Upper lobe of right lung (tissue), 1 donor: ENCODE results near the gene MXD4. TPM values are rescaled to one million over a fixed set of nuclear protein-coding genes. Genes with fewer than 3 reads are reported as not detected.

Experiments used
- ATAC-seq: fragments of 200-7000 bp; cut with Tn5 transposase; one replicate; pipeline ENCODE4 v1.9.1; 2020; ENCODE audit warnings: mild to moderate bottlenecking, moderate library complexity
- DNase-seq: peaks from one replicate; pipeline ENCODE4 v3.0.0-alpha.2; 2020
- H3K27ac ChIP-seq: fragments of 200-600 bp; one replicate; pipeline ENCODE4 v1.8.0; 2022
- H3K27me3 ChIP-seq: fragments of 200-600 bp; one replicate; pipeline ENCODE4 v1.8.0; 2022; ENCODE audit warnings: mild to moderate bottlenecking
- H3K36me3 ChIP-seq: fragments of 200-600 bp; one replicate; pipeline ENCODE4 v1.8.0; 2022
- H3K4me1 ChIP-seq: fragments of 200-600 bp; one replicate; pipeline ENCODE4 v1.8.0; 2022
- H3K4me3 ChIP-seq: fragments of 200-600 bp; one replicate; pipeline ENCODE4 v1.8.0; 2022; ENCODE audit warnings: mild to moderate bottlenecking
- H3K9me3 ChIP-seq: fragments of 200-600 bp; one replicate; pipeline ENCODE4 v1.8.0; 2022
- intact Hi-C: fragments of 100-400 bp; cut with DNase I; formaldehyde crosslinking; loops from one replicate; pipeline ENCODE4 v1.11.0; 2022
- total RNA-seq: library from RNA; stranded (reverse); fragmentation: NEBNext Ultra II Directional; extraction: Animal tissue kit (Norgen Biotek cat#: 25700); gene quantifications from one replicate; pipeline ENCODE4 v1.2.1, GENCODE V29; 2021
- TF ChIP-seq, protein P1 (sequence below): fragments of 200-600 bp; IDR thresholded peaks from one replicate; pipeline ENCODE4 v1.8.0; 2022; ENCODE audit warnings: antibody characterized with exemption
- donor health status: DM: no; HTN: yes; CAD: no; lungs with severe emphysema.

MXD4 gene
- total RNA-seq, 1 donor from 2014 or later = 72.7 TPM

GRCh38 chr4:2271279-2272025, 9.5 kb upstream of the MXD4 start:
- intact Hi-C loops = no loop called here
- H3K27ac ChIP-seq = no peak overlapping the region
- DNase-seq = no peak

GRCh38 chr4:2270341-2271165, 8.6 kb upstream of the MXD4 start:
- TF ChIP-seq, protein P1, sequence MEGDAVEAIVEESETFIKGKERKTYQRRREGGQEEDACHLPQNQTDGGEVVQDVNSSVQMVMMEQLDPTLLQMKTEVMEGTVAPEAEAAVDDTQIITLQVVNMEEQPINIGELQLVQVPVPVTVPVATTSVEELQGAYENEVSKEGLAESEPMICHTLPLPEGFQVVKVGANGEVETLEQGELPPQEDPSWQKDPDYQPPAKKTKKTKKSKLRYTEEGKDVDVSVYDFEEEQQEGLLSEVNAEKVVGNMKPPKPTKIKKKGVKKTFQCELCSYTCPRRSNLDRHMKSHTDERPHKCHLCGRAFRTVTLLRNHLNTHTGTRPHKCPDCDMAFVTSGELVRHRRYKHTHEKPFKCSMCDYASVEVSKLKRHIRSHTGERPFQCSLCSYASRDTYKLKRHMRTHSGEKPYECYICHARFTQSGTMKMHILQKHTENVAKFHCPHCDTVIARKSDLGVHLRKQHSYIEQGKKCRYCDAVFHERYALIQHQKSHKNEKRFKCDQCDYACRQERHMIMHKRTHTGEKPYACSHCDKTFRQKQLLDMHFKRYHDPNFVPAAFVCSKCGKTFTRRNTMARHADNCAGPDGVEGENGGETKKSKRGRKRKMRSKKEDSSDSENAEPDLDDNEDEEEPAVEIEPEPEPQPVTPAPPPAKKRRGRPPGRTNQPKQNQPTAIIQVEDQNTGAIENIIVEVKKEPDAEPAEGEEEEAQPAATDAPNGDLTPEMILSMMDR = no peak
- Histone ChIP-seq H3K4me3 (no peak overlapping the region), H3K27ac (no peak overlapping the region), H3K27me3 (no peaks in the 10 kb centered on the region), H3K36me3 (no peaks in the 10 kb centered on the region), H3K9me3 (no peaks in the 10 kb centered on the region), H3K4me1 (peaks cover 13% of the 10 kb centered on the region)
- intact Hi-C loops = no loop called here
- ATAC-seq (no peak), DNase-seq (no peak)

More at GRCh38 chr4:2271279-2272025, 9.5 kb upstream of the MXD4 start:
- H3K4me3 ChIP-seq = no peak overlapping the region
- H3K36me3 ChIP-seq = no peaks in the 10 kb centered on the region
- H3K27me3 ChIP-seq = no peaks in the 10 kb centered on the region
- H3K9me3 ChIP-seq = no peaks in the 10 kb centered on the region
- no peak for ATAC-seq
- peaks cover 4% of the 10 kb centered on the region for H3K4me1 ChIP-seq
- TF ChIP-seq, protein P1 = no peak

- no peak for DNase-seq
- no peaks in the 10 kb centered on the region for H3K9me3 ChIP-seq
- peaks cover 18% of the 10 kb centered on the region for H3K4me1 ChIP-seq
- no peaks in the 10 kb centered on the region for H3K36me3 ChIP-seq
- intact Hi-C loops = no loop called here
- no peaks in the 10 kb centered on the region for H3K27me3 ChIP-seq
- ATAC-seq = no peak
- no peak overlapping the region for H3K4me3 ChIP-seq
- no peak overlapping the region for H3K27ac ChIP-seq
- TF ChIP-seq, protein P1 = no peak
Observed at GRCh38 chr4:2269618-2270163, 7.8 kb upstream of the MXD4 start.

DNA sequence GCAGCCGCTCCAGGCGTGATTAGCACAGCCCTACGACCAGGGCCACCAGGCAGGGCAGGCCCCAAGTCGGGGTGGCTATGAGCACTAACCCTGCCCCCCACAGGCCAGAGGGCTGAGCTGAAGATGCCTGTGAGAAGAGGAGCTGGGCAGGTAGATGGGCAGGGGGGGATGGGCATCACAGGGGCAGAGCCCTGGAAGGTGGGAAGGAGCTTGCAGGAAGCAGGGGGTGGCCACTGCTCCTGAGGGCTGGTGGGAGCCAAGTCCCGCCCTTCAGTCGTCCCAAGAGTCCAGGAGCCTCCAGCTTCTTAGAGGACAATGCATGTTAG, 7.3 kb upstream of the MXD4 start:
- Histone ChIP-seq H3K4me1 (peaks cover 18% of the 10 kb centered on the region), H3K9me3 (no peaks in the 10 kb centered on the region), H3K4me3 (no peak overlapping the region), H3K27ac (no peak overlapping the region), H3K36me3 (no peaks in the 10 kb centered on the region), H3K27me3 (no peaks in the 10 kb centered on the region)
- TF ChIP-seq, protein P1 = no peak
- no peak for ATAC-seq
- intact Hi-C loops = no loop called here
- DNase-seq = no peak

DNA sequence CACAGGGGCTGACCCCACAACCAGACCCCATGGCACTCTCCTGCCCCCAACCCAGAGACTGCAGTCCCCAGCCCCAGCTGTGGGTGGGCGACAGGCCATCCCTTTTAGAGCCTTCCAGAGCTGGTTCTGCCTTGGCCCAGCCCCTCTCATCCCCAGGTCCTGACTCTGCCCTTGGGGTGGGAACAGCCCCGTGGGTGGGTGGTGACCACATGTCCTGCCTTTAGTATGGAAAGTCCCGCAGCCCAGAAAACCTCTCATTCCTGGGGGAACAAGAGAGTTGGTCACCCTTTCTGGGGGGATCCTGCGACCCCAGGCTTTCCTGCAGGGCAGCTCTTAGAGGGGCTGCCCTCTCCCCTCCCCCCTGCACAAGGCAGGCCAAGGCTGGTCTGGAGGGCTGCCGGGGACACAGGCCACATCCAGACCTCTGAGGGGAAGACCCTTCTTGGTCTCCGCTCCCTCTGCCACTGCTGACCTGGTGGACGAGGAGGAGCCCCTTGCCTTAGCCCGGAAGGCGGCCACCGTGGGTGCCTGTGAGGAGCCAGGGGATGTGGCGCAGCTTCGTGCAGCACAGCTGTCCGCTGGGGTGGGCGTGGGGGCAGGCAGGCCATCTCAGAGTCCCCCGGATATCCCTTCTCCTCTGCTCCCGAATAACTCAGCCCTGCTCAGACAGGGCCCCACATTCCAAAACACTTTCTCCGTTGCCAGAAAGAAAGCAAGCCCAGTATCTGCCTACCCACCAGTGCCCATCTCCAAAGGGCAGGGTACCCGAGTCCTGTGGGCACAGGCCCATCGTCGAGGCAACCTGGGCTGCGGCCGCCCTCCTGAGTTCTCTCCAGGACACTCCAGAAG, 6.7 kb upstream of the MXD4 start:
- H3K36me3 ChIP-seq = no peaks in the 10 kb centered on the region
- peaks cover 20% of the 10 kb centered on the region for H3K4me1 ChIP-seq
- TF ChIP-seq, protein P1 = no peak
- no peaks in the 10 kb centered on the region for H3K27me3 ChIP-seq
- intact Hi-C loops = no loop called here
- DNase-seq = no peak
- H3K4me3 ChIP-seq = no peak overlapping the region
- no peaks in the 10 kb centered on the region for H3K9me3 ChIP-seq
- H3K27ac ChIP-seq = no peak overlapping the region
- ATAC-seq = no peak
